Right lobe of liver (tissue), 6 donors: ENCODE results near the gene AUH. TPM values are rescaled to one million over a fixed set of nuclear protein-coding genes. Genes with fewer than 3 reads are reported as not detected.

Experiments used
- ATAC-seq, 4 donors: fragments of 200-7000 bp; cut with Tn5 transposase; one replicate each; pipeline ENCODE4 v1.9.1; 2020; ENCODE audit warnings: mild to moderate bottlenecking in 4 of 4, moderate library complexity in 4 of 4
- DNase-seq, 3 donors: peaks; one replicate each; pipeline ENCODE4 v3.0.0-alpha.2; 2020
- H3K27ac ChIP-seq, 3 donors: fragments of 200-600 bp; one replicate each; pipeline ENCODE4 v1.8.0; 2022
- H3K27me3 ChIP-seq, 2 donors: fragments of 200-600 bp; one replicate each; pipeline ENCODE4 v1.8.0; 2022
- H3K36me3 ChIP-seq, 4 donors: fragments of 200-600 bp; sonication (generic) in 1 of 4; one replicate each; pipeline versions ENCODE4 v1.5.1 to v1.8.0; 2017 to 2022; ENCODE audit warnings: control low read depth in 1 of 4
- H3K4me1 ChIP-seq, 4 donors: fragments of 200-600 bp; sonication (generic) in 1 of 4; one replicate each; pipeline versions ENCODE4 v1.5.1 to v1.8.0; 2017 to 2022; ENCODE audit warnings: control low read depth in 1 of 4
- H3K4me3 ChIP-seq, 3 donors: fragments of 200-600 bp; one replicate each; pipeline ENCODE4 v1.8.0; 2022
- H3K9me3 ChIP-seq, 4 donors: fragments of 200-600 bp; sonication (generic) in 1 of 4; one replicate each; pipeline versions ENCODE4 v1.5.1 to v1.8.0; 2017 to 2022; ENCODE audit warnings: control low read depth in 1 of 4
- CTCF ChIP-seq, 4 donors: fragments of 200-600 bp in 3 of 4; fragments of 450-650 bp in 1 of 4; IDR thresholded peaks; one replicate each; pipeline versions ENCODE4 v1.5.1 to v1.8.0; 2016 to 2022; ENCODE audit warnings: antibody characterized with exemption in 4 of 4, mild to moderate bottlenecking in 2 of 4
- POLR2A ChIP-seq: fragments of 450-650 bp; IDR thresholded peaks from one replicate; pipeline ENCODE4 v1.6.1; 2017; ENCODE audit warnings: antibody characterized with exemption, mild to moderate bottlenecking
- WGBS: methylation state at CpG from one replicate; pipeline ENCODE4 v1.1.6; 2018; ENCODE audit warnings: low coverage, low lambda C conversion rate; ENCODE audit not compliant: insufficient coverage; ENCODE audit errors: missing lambda C conversion rate; 5-methylcytosine and 5-hydroxymethylcytosine counted together
- intact Hi-C, 2 donors: fragments of 100-400 bp; cut with DNase I; formaldehyde crosslinking; loops; one replicate each; pipeline versions ENCODE4 v1.11.2 to v1.14.1; 2022
- total RNA-seq, 6 experiments: library from RNA; depleted of rRNA in 2 of 6; stranded (reverse); fragments of >200 nt in 2 of 6; fragmentation: NEBNext Ultra II Directional in 3 of 6; extraction: Animal tissue kit (Norgen Biotek cat#: 25700) in 3 of 6; gene quantifications; one replicate each; pipeline versions ENCODE4 v1.1.0 to v1.2.4, GENCODE V29; 2016 to 2023
- donor health status: DM: no; HTN: yes; CAD: no.
- donor health status: DM: no; HTN: no; CAD: no.
- donor health status: DM: no; HTN: no; CAD: no.
- donor health status: DM: no; HTN: yes; CAD: no.
- donor health status: DM: no; HTN: yes; CAD: no.

Gene AUH
- total RNA-seq, 6 experiments from 2014 or later, result 12.0 to 22.4 (median 18.4) TPM

- WGBS, result 89% methylated on average over 3 of the region's 3 CpGs
- Histone ChIP-seq H3K27me3 (no peaks in the 10 kb centered on the region), H3K4me3 (no peak overlapping the region), H3K36me3 (no peaks in the 10 kb centered on the region), H3K27ac (no peak overlapping the region), H3K4me1 (no peaks in the 10 kb centered on the region), H3K9me3 (no peaks in the 10 kb centered on the region)
- no peak for TF ChIP-seq POLR2A
- TF ChIP-seq CTCF (IDR thresholded peaks at IDR 0.05), result no peak
- ATAC-seq (no peak), DNase-seq (no peak)
- intact Hi-C loops, result no loop called here
Measured at GRCh38 chr9:91240596-91241165, 121.0 kb downstream of the AUH start.

DNA sequence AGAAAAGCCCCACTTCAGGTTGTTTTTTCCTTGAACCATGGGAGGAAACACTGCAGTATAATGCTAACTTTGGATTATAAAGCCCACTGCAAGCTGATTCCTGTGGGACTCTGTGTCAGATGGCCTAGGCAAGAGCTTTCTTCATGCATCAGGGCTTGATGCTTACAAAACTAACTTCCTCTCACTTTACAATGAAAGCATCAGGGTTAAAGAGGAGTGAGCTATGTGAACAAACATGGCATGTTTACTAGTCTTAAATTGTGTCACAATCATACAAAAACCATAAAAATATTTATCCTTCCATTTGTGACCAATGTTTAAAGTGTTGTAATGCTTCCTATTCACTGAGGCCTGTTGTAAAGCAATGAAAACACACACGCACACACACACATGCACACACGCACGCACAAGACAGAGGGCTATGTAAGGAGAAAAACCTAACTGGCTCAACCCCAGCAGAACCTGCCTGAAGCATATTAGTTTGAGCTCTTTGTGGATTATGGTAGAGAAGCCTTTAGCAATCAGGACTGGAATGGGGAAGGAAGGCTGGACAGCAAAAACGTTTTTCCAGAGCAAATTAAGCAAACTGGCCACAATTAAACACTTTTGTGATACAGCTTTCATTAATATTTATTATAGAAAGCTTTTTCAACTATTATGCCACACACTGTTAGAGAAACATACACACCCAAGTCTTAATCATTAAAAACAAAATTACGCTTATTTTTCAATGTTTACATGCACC is 122.2 kb downstream of the AUH start:
- no peak for DNase-seq

GRCh38 chr9:91234523-91234922 is 127.2 kb downstream of the AUH start:
- WGBS, result 77% methylated on average over 2 of the region's 2 CpGs
- no peak for TF ChIP-seq CTCF (IDR thresholded peaks at IDR 0.05)
- TF ChIP-seq POLR2A, result no peak
- Histone ChIP-seq H3K27ac (no peak overlapping the region), H3K9me3 (no peaks in the 10 kb centered on the region), H3K27me3 (no peaks in the 10 kb centered on the region), H3K36me3 (no peaks in the 10 kb centered on the region), H3K4me3 (no peak overlapping the region), H3K4me1 (no peaks in the 10 kb centered on the region)
- ATAC-seq (no peak), DNase-seq (no peak)
- intact Hi-C loops, result no loop called here

More for the DNA sequence above, 122.2 kb downstream of the AUH start:
- no peak for ATAC-seq
- H3K4me3 ChIP-seq, result no peak overlapping the region
- no peaks in the 10 kb centered on the region for H3K9me3 ChIP-seq
- no peak overlapping the region for H3K27ac ChIP-seq
- no peak for TF ChIP-seq POLR2A
- TF ChIP-seq CTCF (IDR thresholded peaks at IDR 0.05), result no peak
- 79% methylated on average over 5 of the region's 5 CpGs for WGBS
- no peaks in the 10 kb centered on the region for H3K36me3 ChIP-seq
- no peaks in the 10 kb centered on the region for H3K27me3 ChIP-seq
- intact Hi-C loops, result no loop called here
- no peaks in the 10 kb centered on the region for H3K4me1 ChIP-seq

GRCh38 chr9:91231619-91232018 is 130.1 kb downstream of the AUH start:
- no peak for DNase-seq
- no peak for ATAC-seq
- no peak overlapping the region for H3K4me3 ChIP-seq
- H3K4me1 ChIP-seq, result no peaks in the 10 kb centered on the region
- no peaks in the 10 kb centered on the region for H3K27me3 ChIP-seq
- no peaks in the 10 kb centered on the region for H3K36me3 ChIP-seq
- intact Hi-C loops, result no loop called here
- WGBS, result 80% methylated on average over 2 of the region's 2 CpGs
- no peaks in the 10 kb centered on the region for H3K9me3 ChIP-seq
- TF ChIP-seq POLR2A, result no peak
- no peak for TF ChIP-seq CTCF (IDR thresholded peaks at IDR 0.05)
- H3K27ac ChIP-seq, result no peak overlapping the region
